Measurements from ENCODE around the gene SRGAP2C. TPM values are rescaled to one million over a fixed set of nuclear protein-coding genes. Genes with fewer than 3 reads are reported as not detected.
A peak's percentile ranks its signal among the peaks of the same experiment; 100 is the strongest.
"Not testable (repeated sequence)": the region's sequence is repeated elsewhere in the genome, so short reads cannot be mapped to it uniquely, and the experiment has no call there.

Gene SRGAP2C
- total RNA-seq, 4 donors from 2014 or later: 2.5 to 6.0 (median 3.5) TPM

- intact Hi-C loops (cut with DNase I; ENCODE audit: low total_unique reads); H3K27ac ChIP-seq; H3K36me3 ChIP-seq; H3K27me3 ChIP-seq; in situ Hi-C loops (cut with MboI; ENCODE audit: low sequenced_read_pairs in 4 of 4); H3K9me3 ChIP-seq; DNase-seq; H3K4me3 ChIP-seq; H3K4me1 ChIP-seq: not testable (repeated sequence)
- peak; percentile 57 to 59 for ATAC-seq
Observed at GRCh38 chr1:121293263-121294204, 108.8 kb downstream of the SRGAP2C start.

- DNase-seq; ATAC-seq; H3K27ac ChIP-seq; H3K27me3 ChIP-seq; H3K9me3 ChIP-seq; intact Hi-C loops (cut with DNase I; ENCODE audit: low total_unique reads); H3K4me1 ChIP-seq; H3K4me3 ChIP-seq; H3K36me3 ChIP-seq; in situ Hi-C loops (cut with MboI; ENCODE audit: low sequenced_read_pairs in 4 of 4): not testable (repeated sequence)
Observed at GRCh38 chr1:121294205-121294570, 109.4 kb downstream of the SRGAP2C start.

- ATAC-seq: peak; percentile 35 to 44
- DNase-seq; in situ Hi-C loops (cut with MboI; ENCODE audit: low sequenced_read_pairs in 4 of 4); H3K4me1 ChIP-seq; H3K4me3 ChIP-seq; intact Hi-C loops (cut with DNase I; ENCODE audit: low total_unique reads); H3K9me3 ChIP-seq; H3K36me3 ChIP-seq; H3K27ac ChIP-seq; H3K27me3 ChIP-seq: not testable (repeated sequence)
Observed at GRCh38 chr1:121296563-121296962, 111.8 kb downstream of the SRGAP2C start.

- ATAC-seq; H3K36me3 ChIP-seq; H3K9me3 ChIP-seq; intact Hi-C loops (cut with DNase I; ENCODE audit: low total_unique reads); in situ Hi-C loops (cut with MboI; ENCODE audit: low sequenced_read_pairs in 4 of 4); H3K4me1 ChIP-seq; H3K4me3 ChIP-seq; DNase-seq; H3K27me3 ChIP-seq; H3K27ac ChIP-seq: not testable (repeated sequence)
Observed at GRCh38 chr1:121298529-121298928, 113.8 kb downstream of the SRGAP2C start.

GRCh38 chr1:121299514-121300149 lies 114.9 kb downstream of the SRGAP2C start:
- ATAC-seq: peak; percentile 23 to 29
- H3K4me1 ChIP-seq; DNase-seq; H3K9me3 ChIP-seq; H3K4me3 ChIP-seq; in situ Hi-C loops (cut with MboI; ENCODE audit: low sequenced_read_pairs in 4 of 4); H3K27me3 ChIP-seq; H3K36me3 ChIP-seq; H3K27ac ChIP-seq; intact Hi-C loops (cut with DNase I; ENCODE audit: low total_unique reads): not testable (repeated sequence)

GRCh38 chr1:121301876-121302275 lies 117.1 kb downstream of the SRGAP2C start:
- intact Hi-C loops (cut with DNase I; ENCODE audit: low total_unique reads); DNase-seq; H3K9me3 ChIP-seq; ATAC-seq; H3K27me3 ChIP-seq; H3K36me3 ChIP-seq; H3K4me1 ChIP-seq; in situ Hi-C loops (cut with MboI; ENCODE audit: low sequenced_read_pairs in 4 of 4); H3K27ac ChIP-seq; H3K4me3 ChIP-seq: not testable (repeated sequence)

- in situ Hi-C loops (cut with MboI; ENCODE audit: low sequenced_read_pairs in 4 of 4); H3K36me3 ChIP-seq; H3K27ac ChIP-seq; H3K27me3 ChIP-seq; DNase-seq; intact Hi-C loops (cut with DNase I; ENCODE audit: low total_unique reads); H3K4me1 ChIP-seq; H3K4me3 ChIP-seq; H3K9me3 ChIP-seq: not testable (repeated sequence)
- ATAC-seq: peak in 1 of 2 donors; percentile 44
Observed at GRCh38 chr1:121307759-121308158, 123.0 kb downstream of the SRGAP2C start.

GRCh38 chr1:121315509-121315908 lies 130.7 kb downstream of the SRGAP2C start:
- DNase-seq; H3K27me3 ChIP-seq; intact Hi-C loops (cut with DNase I; ENCODE audit: low total_unique reads); ATAC-seq; H3K4me3 ChIP-seq; H3K9me3 ChIP-seq; H3K27ac ChIP-seq; H3K36me3 ChIP-seq; in situ Hi-C loops (cut with MboI; ENCODE audit: low sequenced_read_pairs in 4 of 4); H3K4me1 ChIP-seq: not testable (repeated sequence)

- in situ Hi-C loops (cut with MboI; ENCODE audit: low sequenced_read_pairs in 4 of 4); H3K27me3 ChIP-seq; H3K4me3 ChIP-seq; H3K9me3 ChIP-seq; ATAC-seq; H3K4me1 ChIP-seq; H3K36me3 ChIP-seq; DNase-seq; H3K27ac ChIP-seq; intact Hi-C loops (cut with DNase I; ENCODE audit: low total_unique reads): not testable (repeated sequence)
Observed at GRCh38 chr1:121316081-121316480, 131.3 kb downstream of the SRGAP2C start.

GRCh38 chr1:121317491-121318468 lies 133.0 kb downstream of the SRGAP2C start:
- DNase-seq; intact Hi-C loops (cut with DNase I; ENCODE audit: low total_unique reads); H3K36me3 ChIP-seq; H3K27ac ChIP-seq; ATAC-seq; H3K27me3 ChIP-seq; H3K4me1 ChIP-seq; H3K9me3 ChIP-seq; H3K4me3 ChIP-seq; in situ Hi-C loops (cut with MboI; ENCODE audit: low sequenced_read_pairs in 4 of 4): not testable (repeated sequence)

GRCh38 chr1:121318687-121319086 lies 133.9 kb downstream of the SRGAP2C start:
- H3K4me3 ChIP-seq; H3K27ac ChIP-seq; in situ Hi-C loops (cut with MboI; ENCODE audit: low sequenced_read_pairs in 4 of 4); H3K36me3 ChIP-seq; H3K27me3 ChIP-seq; H3K9me3 ChIP-seq; intact Hi-C loops (cut with DNase I; ENCODE audit: low total_unique reads); ATAC-seq; DNase-seq; H3K4me1 ChIP-seq: not testable (repeated sequence)

Data from gastrocnemius medialis (tissue), 4 donors.